HCT116 (cell line): Measurements from ENCODE around the gene IPCEF1. TPM values are rescaled to one million over a fixed set of nuclear protein-coding genes. Genes with fewer than 3 reads are reported as not detected.

ENCODE experiments used
- ATAC-seq: fragments of 200-7000 bp; cut with Tn5 transposase; 2 replicates; pipeline ENCODE4 v1.9.1; 2020; ENCODE audit warnings: mild to moderate bottlenecking, moderate library complexity
- BruUV-seq: library from RNA; stranded (reverse); fragments of 400-500 nt; replicated peaks from 2 replicates; lab custom pipeline; 2021; lab: Mats Ljungman, UMichigan
- CTCF ChIA-PET: fragments of 300-600 bp; sonication (Branson Sonifier 250); formaldehyde crosslinking; loops from one replicate; lab custom pipeline; 2021; ENCODE audit warnings: antibody characterized with exemption; lab: Charles Lee
- POLR2A ChIA-PET: fragments of 300-600, 350-600 bp; sonication (Branson Sonifier 250); formaldehyde crosslinking; loops from one replicate; lab custom pipeline; 2021; ENCODE audit warnings: antibody characterized with exemption; lab: Charles Lee
- RAD21 ChIA-PET, 2 experiments: fragments of 300-600 bp; sonication (Branson Sonifier 250); formaldehyde crosslinking; loops; one replicate each; lab custom pipeline; 2023; ENCODE audit warnings: low total read pairs in 2 of 2; ENCODE audit not compliant: uncharacterized antibody in 2 of 2, unreplicated experiment in 2 of 2, low non-redundant PET in 1 of 2; lab: Charles Lee
- DNase-seq: peaks from one replicate; pipeline ENCODE4 v3.0.0-alpha.2; 2010; ENCODE audit warnings: low read depth, low spot score
- H2AFZ ChIP-seq: fragments of 200-600 bp; shearing (Covaris generic), sonication (generic); 2 replicates; pipeline ENCODE4 v1.6.1; 2017; ENCODE audit warnings: low read depth, mixed run types, mixed read lengths, antibody characterized with exemption, low read length; ENCODE audit not compliant: poor library complexity, severe bottlenecking
- H3K27ac ChIP-seq: 2 replicates; pipeline ENCODE4 v1.5.1; 2012; ENCODE audit warnings: low read depth, low read length
- H3K27me3 ChIP-seq: fragments of 200-600 bp; sonication (generic); 2 replicates; pipeline ENCODE4 v1.6.1; 2016; ENCODE audit warnings: mixed run types, low read length, mixed read lengths; ENCODE audit not compliant: insufficient read depth
- H3K36me3 ChIP-seq, 2 experiments: fragments of 200-500 bp in 1 of 2; fragments of 200-600 bp in 1 of 2; sonication (Bioruptor generic) in 1 of 2; sonication (generic) in 1 of 2; 2 replicates each; pipeline versions ENCODE4 v1.5.1 to v1.6.1; 2014 to 2016; ENCODE audit warnings: low read length in 2 of 2, inconsistent platforms in 1 of 2, mixed read lengths in 1 of 2, mixed run types in 1 of 2; ENCODE audit not compliant: insufficient read depth in 2 of 2, control insufficient read depth in 1 of 2
- H3K4me1 ChIP-seq, 2 experiments: fragments of 200-600 bp in 1 of 2; sonication (generic) in 1 of 2; 2 replicates each; pipeline versions ENCODE4 v1.5.1 to v1.6.1; 2012 to 2017; ENCODE audit warnings: low read length in 2 of 2, inconsistent platforms in 1 of 2, mild to moderate bottlenecking in 1 of 2, mixed read lengths in 1 of 2, mixed run types in 1 of 2, moderate library complexity in 1 of 2; ENCODE audit not compliant: insufficient read depth in 2 of 2, control insufficient read depth in 1 of 2
- H3K4me2 ChIP-seq: fragments of 200-600 bp; sonication (generic); 2 replicates; pipeline ENCODE4 v1.6.1; 2017; ENCODE audit warnings: mixed run types, low read length, mixed read lengths
- H3K4me3 ChIP-seq, 2 experiments: fragments of 200-600 bp in 1 of 2; sonication (generic) in 1 of 2; replicated peaks in 1 of 2; 2 replicates each; pipeline ENCODE4 v1.5.1; 2011 to 2016; ENCODE audit warnings: low read length in 2 of 2, control low read depth in 1 of 2, low read depth in 1 of 2, mild to moderate bottlenecking in 1 of 2, mixed read lengths in 1 of 2, mixed run types in 1 of 2
- H3K79me2 ChIP-seq: fragments of 200-600 bp; sonication (generic); 2 replicates; pipeline ENCODE4 v1.6.1; 2017; ENCODE audit warnings: mild to moderate bottlenecking, mixed run types, low read length, moderate library complexity, mixed read lengths; ENCODE audit not compliant: insufficient read depth
- H3K9ac ChIP-seq: fragments of 200-600 bp; sonication (generic); 2 replicates; pipeline ENCODE4 v1.6.1; 2016; ENCODE audit warnings: low read length, mixed read lengths
- H3K9me2 ChIP-seq: fragments of 200-600 bp; sonication (generic), shearing (Covaris generic); 2 replicates; pipeline ENCODE4 v1.6.1; 2017; ENCODE audit warnings: mixed run types, mild to moderate bottlenecking, moderate library complexity; ENCODE audit not compliant: insufficient read depth
- H3K9me3 ChIP-seq, 2 experiments: fragments of 200-500 bp in 1 of 2; fragments of 200-600 bp in 1 of 2; sonication (Bioruptor generic) in 1 of 2; sonication (generic) in 1 of 2; 2 replicates each; pipeline ENCODE4 v1.6.1; 2014 to 2017; ENCODE audit warnings: low read length in 2 of 2, mixed read lengths in 2 of 2, inconsistent platforms in 1 of 2, low read depth in 1 of 2, mild to moderate bottlenecking in 1 of 2, mixed run types in 1 of 2, moderate library complexity in 1 of 2; ENCODE audit not compliant: control insufficient read depth in 1 of 2, insufficient read depth in 1 of 2
- H4K20me1 ChIP-seq: fragments of 200-600 bp; sonication (generic), shearing (Covaris generic); 2 replicates; pipeline ENCODE4 v1.6.1; 2017; ENCODE audit warnings: mixed run types, mild to moderate bottlenecking, moderate library complexity; ENCODE audit not compliant: insufficient read depth
- ATF3 ChIP-seq: IDR thresholded peaks from 2 replicates; pipeline ENCODE4 v1.6.1; 2012
- ELF1 ChIP-seq: IDR thresholded peaks from 2 replicates; pipeline ENCODE4 v1.6.1; 2012; ENCODE audit warnings: low read depth, borderline replicate concordance
- EZH2 ChIP-seq: fragments of 200-600 bp; sonication (generic); IDR thresholded peaks from 2 replicates; pipeline ENCODE4 v1.6.1; 2017; ENCODE audit warnings: antibody characterized with exemption, mixed run types
- EZH2phosphoT487 ChIP-seq: fragments of 200-600 bp; IDR thresholded peaks from 2 replicates; pipeline ENCODE4 v1.6.1; 2018; ENCODE audit warnings: antibody characterized with exemption, borderline replicate concordance
- JUND ChIP-seq: IDR thresholded peaks from 2 replicates; pipeline ENCODE4 v1.6.1; 2012
- POLR2A ChIP-seq: IDR thresholded peaks from 2 replicates; pipeline ENCODE4 v1.7.0; 2011; ENCODE audit warnings: borderline replicate concordance; ENCODE audit not compliant: insufficient read depth, insufficient read length; ENCODE audit errors: extremely low read depth
- POLR2AphosphoS5 ChIP-seq: IDR thresholded peaks from 2 replicates; pipeline ENCODE4 v1.6.1; 2011; ENCODE audit warnings: mild to moderate bottlenecking, low read depth, low read length, moderate library complexity
- REST ChIP-seq: IDR thresholded peaks from 2 replicates; pipeline ENCODE4 v1.6.1; 2012; ENCODE audit warnings: low read depth
- SIN3A ChIP-seq: IDR thresholded peaks from 2 replicates; pipeline ENCODE4 v1.6.1; 2012; ENCODE audit warnings: low read depth
- TCF7L2 ChIP-seq: IDR thresholded peaks from 2 replicates; pipeline ENCODE4 v1.7.0; 2011; ENCODE audit warnings: borderline replicate concordance, inconsistent platforms; ENCODE audit not compliant: insufficient read depth, insufficient read length; ENCODE audit errors: extremely low read depth
- intact Hi-C: fragments of 100-400 bp; cut with micrococcal nuclease; formaldehyde crosslinking; loops from 2 replicates; pipeline ENCODE4 v1.10.0; 2022
- total RNA-seq: library from RNA; stranded (reverse); gene quantifications from one replicate; pipeline ENCODE4 v1.2.1, GENCODE V29; 2021; ENCODE audit not compliant: unreplicated experiment

IPCEF1 gene
- total RNA-seq, 1 experiment from 2014 or later = 0.32 TPM

GRCh38 chr6:154206996-154207395 is 149.6 kb downstream of the IPCEF1 start:
- H3K36me3 ChIP-seq = no peaks in the 10 kb centered on the region
- no peak overlapping the region for H3K4me2 ChIP-seq
- no peak for ATAC-seq
- H3K9ac ChIP-seq = no peak overlapping the region
- no peak overlapping the region for H3K4me3 ChIP-seq
- no peak overlapping the region for H3K27ac ChIP-seq
- TF ChIP-seq POLR2A = no peak
- TF ChIP-seq ATF3 = no peak
- TF ChIP-seq EZH2 = no peak
- TF ChIP-seq REST = no peak
- TF ChIP-seq EZH2phosphoT487 = no peak
- no peak for TF ChIP-seq ELF1
- no peak for TF ChIP-seq POLR2AphosphoS5
- no peak for TF ChIP-seq JUND
- no peak for TF ChIP-seq SIN3A
- no peak for TF ChIP-seq TCF7L2
- TF ChIP-seq, all 23 proteins: peak for 0
- no peaks in the 10 kb centered on the region for H3K79me2 ChIP-seq
- ChIA-PET POLR2A (no interaction called here), CTCF (no interaction called here), RAD21 (no interaction called here)
- no TSS peak for BruUV-seq
- no peaks in the 10 kb centered on the region for H3K4me1 ChIP-seq
- intact Hi-C loops = no loop called here
- H4K20me1 ChIP-seq = no peaks in the 10 kb centered on the region
- DNase-seq = no peak
- H3K9me3 ChIP-seq = no peaks in the 10 kb centered on the region
- no peaks in the 10 kb centered on the region for H3K27me3 ChIP-seq
- no peaks in the 10 kb centered on the region for H3K9me2 ChIP-seq
- no peak overlapping the region for H2AFZ ChIP-seq
